BE2C (cell line): Measurements from ENCODE around the gene PIP4K2C.
A peak's percentile ranks its signal among the peaks of the same experiment; 100 is the strongest.

Source experiments
- DNase-seq: peaks from one replicate; pipeline ENCODE4 v3.0.0-alpha.2; 2020
- H3K27me3 ChIP-seq: fragments of 250-450 bp; sonication (Bioruptor Pico); 2 replicates; pipeline ENCODE4 v1.5.1; 2020; ENCODE audit warnings: mild to moderate bottlenecking
- H3K36me3 ChIP-seq: fragments of 250-450 bp; sonication (Bioruptor Pico); 2 replicates; pipeline ENCODE4 v1.5.1; 2020; ENCODE audit warnings: mild to moderate bottlenecking
- H3K4me1 ChIP-seq: fragments of 250-450 bp; sonication (Bioruptor Pico); 2 replicates; pipeline ENCODE4 v1.5.1; 2020
- H3K4me3 ChIP-seq: 2 replicates; pipeline ENCODE4 v1.5.1; 2011; ENCODE audit warnings: low read depth, low read length
- H3K9me3 ChIP-seq: fragments of 250-450 bp; sonication (Bioruptor Pico); 2 replicates; pipeline ENCODE4 v1.5.1; 2020
- CTCF ChIP-seq: IDR thresholded peaks from 2 replicates; pipeline ENCODE4 v1.5.1; 2012; ENCODE audit warnings: mild to moderate bottlenecking, low read depth, low read length

Gene PIP4K2C

GRCh38 chr12:57607958-57608663 is 17.1 kb downstream of the PIP4K2C start:
- Histone ChIP-seq H3K36me3 (peaks cover 7% of the 10 kb centered on the region; the same call in 1 of the 2 replicates), H3K4me1 (peaks cover 14% of the 10 kb centered on the region), H3K9me3 (no peaks in the 10 kb centered on the region), H3K4me3 (no peak overlapping the region), H3K27me3 (no peaks in the 10 kb centered on the region)
- no peak for DNase-seq
- no peak for TF ChIP-seq CTCF

- no peaks in the 10 kb centered on the region for H3K9me3 ChIP-seq
- DNase-seq = no peak
- peaks cover 7% of the 10 kb centered on the region for H3K36me3 ChIP-seq
- TF ChIP-seq CTCF = no peak
- no peaks in the 10 kb centered on the region for H3K27me3 ChIP-seq
- peaks cover 15% of the 10 kb centered on the region for H3K4me1 ChIP-seq
- no peak overlapping the region for H3K4me3 ChIP-seq
Observed at GRCh38 chr12:57609101-57609780, 18.2 kb downstream of the PIP4K2C start.

GRCh38 chr12:57609781-57610553 is 19.0 kb downstream of the PIP4K2C start:
- H3K4me1 ChIP-seq = peaks cover 17% of the 10 kb centered on the region
- DNase-seq = no peak
- peaks cover 7% of the 10 kb centered on the region for H3K36me3 ChIP-seq
- no peaks in the 10 kb centered on the region for H3K27me3 ChIP-seq
- no peak for TF ChIP-seq CTCF
- no peak overlapping the region for H3K4me3 ChIP-seq
- H3K9me3 ChIP-seq = no peaks in the 10 kb centered on the region

GRCh38 chr12:57610554-57611107 is 19.6 kb downstream of the PIP4K2C start:
- Histone ChIP-seq H3K4me1 (peaks cover 14% of the 10 kb centered on the region), H3K36me3 (peaks cover 10% of the 10 kb centered on the region), H3K9me3 (no peaks in the 10 kb centered on the region), H3K4me3 (peak overlapping the region; percentile 72), H3K27me3 (no peaks in the 10 kb centered on the region)
- peak; percentile 58 for DNase-seq
- TF ChIP-seq CTCF = no peak

GRCh38 chr12:57611108-57611826 is 20.3 kb downstream of the PIP4K2C start, which contains the start of gene ARHGEF25:
Gene ARHGEF25, plus strand, starts transcription at chr12:57611435. Its CDS starts 460 bp downstream, at chr12:57611895.
- H3K27me3 ChIP-seq = no peaks in the 10 kb centered on the region
- peak; percentile 89 for DNase-seq
- no peak for TF ChIP-seq CTCF
- peak within 1 kb of the TSS; percentile 72 for H3K4me3 ChIP-seq
- no peaks in the 10 kb centered on the region for H3K9me3 ChIP-seq
- H3K36me3 ChIP-seq = peaks cover 15% of the 10 kb centered on the region
- peaks cover 13% of the 10 kb centered on the region for H3K4me1 ChIP-seq
